Right cardiac atrium (tissue), 5 donors: ENCODE data around the gene BRD1. TPM values are rescaled to one million over a fixed set of nuclear protein-coding genes. Genes with fewer than 3 reads are reported as not detected.
"Not testable (repeated sequence)": the region's sequence is repeated elsewhere in the genome, so short reads cannot be mapped to it uniquely, and the experiment has no call there.

ENCODE experiments used
- ATAC-seq, 2 donors: fragments of 200-7000 bp; cut with Tn5 transposase; one replicate each; pipeline versions ENCODE4 v1.8.0 to v1.9.1; 2020; ENCODE audit warnings: moderate library complexity in 2 of 2, mild to moderate bottlenecking in 1 of 2
- DNase-seq, 3 donors: peaks; one replicate each; pipeline ENCODE4 v3.0.0-alpha.2; 2020
- H3K27ac ChIP-seq: one replicate; pipeline ENCODE4 v1.5.1; 2013; ENCODE audit warnings: mild to moderate bottlenecking, low read length, control low read depth, moderate library complexity
- H3K27me3 ChIP-seq: one replicate; pipeline ENCODE4 v1.6.1; 2013; ENCODE audit not compliant: control insufficient read depth, insufficient read depth
- H3K4me1 ChIP-seq: one replicate; pipeline ENCODE4 v1.6.1; 2013; ENCODE audit warnings: low read length; ENCODE audit not compliant: control insufficient read depth, insufficient read depth
- H3K4me3 ChIP-seq: one replicate; pipeline ENCODE4 v1.5.1; 2013; ENCODE audit warnings: low read length, control low read depth
- H3K9me3 ChIP-seq: one replicate; pipeline ENCODE4 v1.6.1; 2013; ENCODE audit warnings: low read length; ENCODE audit not compliant: control insufficient read depth
- WGBS: extraction: QIAGEN DNeasy Blood & Tissue Kit; methylation state at CpG from one replicate; pipeline ENCODE4 v1.1.7; 2013; 5-methylcytosine and 5-hydroxymethylcytosine counted together
- intact Hi-C, 4 donors: fragments of 100-400 bp; cut with DNase I; formaldehyde crosslinking; loops; one replicate each; pipeline versions ENCODE4 v1.11.0 to v1.14.0; 2022 to 2023
- polyA plus RNA-seq: library from polyadenylated mRNA; stranded (reverse); fragments of 200-250 nt; gene quantifications from one replicate; pipeline ENCODE4 v1.2.3, GENCODE V29; 2013
- total RNA-seq, 4 donors: library from RNA; stranded (reverse); fragmentation: NEBNext Ultra II Directional; extraction: Animal tissue kit (Norgen Biotek cat#: 25700); gene quantifications; one replicate each; pipeline ENCODE4 v1.2.1, GENCODE V29; 2021
- donor health status: healthy with polysubstance abuse.
- donor health status: DM: no; HTN: yes; CAD: no.
- donor health status: DM: no; HTN: no; CAD: no.
- donor health status: DM: no; HTN: yes; CAD: no; lungs with severe emphysema.
- donor health status: DM: yes; HTN: yes; CAD: no.

Gene BRD1
- total and polyA plus RNA-seq, 5 donors, result 16.3 to 19.4 (median 18.2) TPM

- peak in 1 of 2 donors; percentile 14 for ATAC-seq
- Histone ChIP-seq H3K27me3 (no peaks in the 10 kb centered on the region), H3K4me1 (no peaks in the 10 kb centered on the region), H3K9me3 (no peaks in the 10 kb centered on the region), H3K27ac (no peak overlapping the region), H3K4me3 (no peak overlapping the region)
- intact Hi-C loops, result loop anchor here in 2 of 4 donors (10.0 kb wide), 2 partner anchors 141 to 151 kb away; partner anchors contain the start of genes ALG12 (in 1 of the 2) and CRELD2 (in 1 of the 2)
- WGBS, result 87% methylated on average over 13 of the region's 13 CpGs
- DNase-seq, result peak in 2 of 3 donors; percentile 36 to 38
Measured at GRCh38 chr22:49763696-49764095, 64.0 kb downstream of the BRD1 start.

- Histone ChIP-seq H3K9me3 (no peaks in the 10 kb centered on the region), H3K4me1 (no peaks in the 10 kb centered on the region), H3K4me3 (no peak overlapping the region), H3K27me3 (no peaks in the 10 kb centered on the region), H3K27ac (no peak overlapping the region)
- no peak for ATAC-seq
- intact Hi-C loops, result loop anchor here in 2 of 4 donors (10.0 kb wide), 2 partner anchors 142 to 152 kb away; partner anchors contain the start of genes ALG12 (in 1 of the 2) and CRELD2 (in 1 of the 2)
- DNase-seq, result no peak
- WGBS, result 87% methylated on average over 13 of the region's 13 CpGs
Measured at GRCh38 chr22:49763138-49763537, 64.5 kb downstream of the BRD1 start.

GRCh38 chr22:49762571-49762970 lies 65.1 kb downstream of the BRD1 start:
- not testable (repeated sequence) for H3K27me3 ChIP-seq, H3K9me3 ChIP-seq, H3K27ac ChIP-seq, ATAC-seq, H3K4me1 ChIP-seq, H3K4me3 ChIP-seq, DNase-seq
- intact Hi-C loops, result loop anchor here in 2 of 4 donors (10.0 kb wide), 2 partner anchors 142 to 152 kb away; partner anchors contain the start of genes ALG12 (in 1 of the 2) and CRELD2 (in 1 of the 2)
- WGBS, result 95% methylated on average over 7 of the region's 7 CpGs

GRCh38 chr22:49761836-49762235 lies 65.8 kb downstream of the BRD1 start:
- Histone ChIP-seq H3K27ac (no peak overlapping the region), H3K27me3 (no peaks in the 10 kb centered on the region), H3K4me1 (no peaks in the 10 kb centered on the region), H3K9me3 (no peaks in the 10 kb centered on the region), H3K4me3 (no peak overlapping the region)
- WGBS, result 92% methylated on average over 7 of the region's 7 CpGs
- no peak for DNase-seq
- intact Hi-C loops, result loop anchor here in 2 of 4 donors (10.0 kb wide), 2 partner anchors 143 to 153 kb away; partner anchors contain the start of genes ALG12 (in 1 of the 2) and CRELD2 (in 1 of the 2)
- no peak for ATAC-seq

GRCh38 chr22:49760630-49761571 lies 66.8 kb downstream of the BRD1 start:
- ATAC-seq, result no peak
- Histone ChIP-seq H3K4me3 (no peak overlapping the region), H3K9me3 (no peaks in the 10 kb centered on the region), H3K27ac (no peak overlapping the region), H3K4me1 (no peaks in the 10 kb centered on the region), H3K27me3 (no peaks in the 10 kb centered on the region)
- DNase-seq, result peak in 1 of 3 donors; percentile 24
- intact Hi-C loops, result loop anchor here in 2 of 4 donors (10.0 kb wide), 2 partner anchors 144 to 154 kb away; partner anchors contain the start of genes ALG12 (in 1 of the 2) and CRELD2 (in 1 of the 2)
- 75% methylated on average over 13 of the region's 13 CpGs for WGBS

- H3K9me3 ChIP-seq, result no peaks in the 10 kb centered on the region
- no peak for ATAC-seq
Measured at GRCh38 chr22:49760280-49760629, 67.4 kb downstream of the BRD1 start.

GRCh38 chr22:49756676-49757075 lies 71.0 kb downstream of the BRD1 start:
- no peaks in the 10 kb centered on the region for H3K9me3 ChIP-seq
- no peaks in the 10 kb centered on the region for H3K4me1 ChIP-seq
- H3K27ac ChIP-seq, result no peak overlapping the region
- intact Hi-C loops, result no loop called here
- DNase-seq (peak in 1 of 3 donors; percentile 39), ATAC-seq (no peak)
- no peak overlapping the region for H3K4me3 ChIP-seq
- no peaks in the 10 kb centered on the region for H3K27me3 ChIP-seq
- 78% methylated on average over 7 of the region's 7 CpGs for WGBS

More at GRCh38 chr22:49760280-49760629, 67.4 kb downstream of the BRD1 start:
- Histone ChIP-seq H3K4me1 (no peaks in the 10 kb centered on the region), H3K4me3 (no peak overlapping the region), H3K27ac (no peak overlapping the region), H3K27me3 (no peaks in the 10 kb centered on the region)
- DNase-seq, result no peak
- intact Hi-C loops, result loop anchor here in 2 of 4 donors (10.0 kb wide), 2 partner anchors 145 to 155 kb away; partner anchors contain the start of genes ALG12 (in 1 of the 2) and CRELD2 (in 1 of the 2)
- 54% methylated on average over 5 of the region's 5 CpGs for WGBS

GRCh38 chr22:49756201-49756600 lies 71.5 kb downstream of the BRD1 start:
- Histone ChIP-seq H3K4me1 (no peaks in the 10 kb centered on the region), H3K27ac (no peak overlapping the region), H3K27me3 (no peaks in the 10 kb centered on the region), H3K9me3 (no peaks in the 10 kb centered on the region), H3K4me3 (no peak overlapping the region)
- WGBS, result 74% methylated on average over 5 of the region's 5 CpGs
- DNase-seq (peak in 1 of 3 donors; percentile 41), ATAC-seq (no peak)
- intact Hi-C loops, result no loop called here

- ATAC-seq (no peak), DNase-seq (no peak)
- Histone ChIP-seq H3K27me3 (no peaks in the 10 kb centered on the region), H3K27ac (no peak overlapping the region), H3K9me3 (no peaks in the 10 kb centered on the region), H3K4me3 (no peak overlapping the region), H3K4me1 (no peaks in the 10 kb centered on the region)
- intact Hi-C loops, result no loop called here
- 90% methylated on average over 10 of the region's 10 CpGs for WGBS
Measured at GRCh38 chr22:49755631-49756001, 72.1 kb downstream of the BRD1 start.

GRCh38 chr22:49754696-49755630 lies 72.7 kb downstream of the BRD1 start:
- H3K4me3 ChIP-seq, result no peak overlapping the region
- no peaks in the 10 kb centered on the region for H3K4me1 ChIP-seq
- no peaks in the 10 kb centered on the region for H3K9me3 ChIP-seq
- peak; percentile 13 to 17 for ATAC-seq
- no peak overlapping the region for H3K27ac ChIP-seq
- intact Hi-C loops, result no loop called here
- peak in 1 of 3 donors; percentile 54 for DNase-seq
- 62% methylated on average over 25 of the region's 25 CpGs for WGBS
- H3K27me3 ChIP-seq, result no peaks in the 10 kb centered on the region
